Stimulated activated naive CD8-positive, alpha-beta T cell treated with anti-CD3 and anti-CD28 coated beads, Interleukin-15, amount 100 ng/mL, for 72 hours (primary cell): ENCODE data around the gene DPF3.

Experiments used
- ATAC-seq: fragments of 150-1000 bp; cut with Tn5 transposase; 2 replicates; pipeline ENCODE4 v1.10.0; 2021; ENCODE audit warnings: mild to moderate bottlenecking, moderate library complexity
- DNase-seq, 2 donors: peaks; one replicate each; pipeline ENCODE4 v3.0.0; 2021 to 2022
- H3K27ac Mint-ChIP-seq, 2 donors: one replicate each; pipeline ENCODE4 v1.8.0; 2022; ENCODE audit warnings: mild to moderate bottlenecking in 2 of 2, mixed read lengths in 2 of 2, moderate library complexity in 2 of 2
- H3K27me3 Mint-ChIP-seq: one replicate; pipeline ENCODE4 v1.8.0; 2022; ENCODE audit warnings: mixed read lengths
- H3K4me1 Mint-ChIP-seq: one replicate; pipeline ENCODE4 v1.8.0; 2022; ENCODE audit warnings: mild to moderate bottlenecking, mixed read lengths
- H3K4me3 Mint-ChIP-seq, 2 donors: one replicate each; pipeline ENCODE4 v1.8.0; 2022; ENCODE audit warnings: mild to moderate bottlenecking in 2 of 2, mixed read lengths in 2 of 2, moderate library complexity in 1 of 2
- H3K9me3 Mint-ChIP-seq, 2 donors: one replicate each; pipeline ENCODE4 v1.8.0; 2022; ENCODE audit warnings: mixed read lengths in 2 of 2

DPF3 gene

DNA sequence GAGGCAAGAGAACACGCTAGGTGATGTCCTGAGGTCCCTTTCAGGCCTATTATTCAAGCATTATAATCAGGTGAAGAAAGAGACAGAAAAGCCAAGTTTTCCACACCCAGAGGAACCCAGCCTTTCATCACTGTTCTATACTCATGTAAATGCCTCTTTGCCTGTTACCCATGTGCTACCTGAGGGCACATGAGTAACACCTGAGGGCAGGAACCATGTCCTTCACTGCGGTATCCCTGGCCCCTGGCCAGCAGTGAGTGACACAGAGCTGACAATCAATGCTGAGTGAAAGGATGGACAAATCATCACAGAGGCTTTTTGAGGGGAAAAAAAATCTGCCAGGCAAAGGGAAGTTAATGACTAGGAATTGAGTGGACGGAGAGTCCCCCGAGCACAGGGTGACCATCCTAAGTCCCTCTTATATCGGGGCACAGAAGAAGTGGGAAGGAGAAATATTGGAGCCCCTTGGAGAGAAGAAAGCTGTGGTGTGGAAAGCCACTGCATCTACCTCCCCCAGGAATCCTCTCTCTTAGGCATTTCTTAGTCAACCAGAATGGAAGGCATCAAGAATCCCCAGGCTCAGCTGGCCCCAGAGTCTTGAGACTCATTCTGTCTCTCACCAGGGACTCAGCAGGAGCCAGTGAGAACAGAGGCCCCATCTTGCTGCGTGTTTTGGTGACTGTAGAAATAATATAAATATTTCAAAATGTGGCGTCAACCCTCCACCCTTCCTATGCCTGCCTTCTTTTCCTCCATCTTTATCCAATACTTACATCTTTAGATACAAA lies 212.9 kb downstream of the DPF3 start:
- Mint-ChIP-seq H3K27ac (no peak overlapping the region), H3K4me3 (no peak overlapping the region), H3K27me3 (no peaks in the 10 kb centered on the region), H3K9me3 (peaks cover 0 to 8% of the 10 kb centered on the region in 2 donors), H3K4me1 (no peaks in the 10 kb centered on the region)
- DNase-seq (no peak), ATAC-seq (no peak)

DNA sequence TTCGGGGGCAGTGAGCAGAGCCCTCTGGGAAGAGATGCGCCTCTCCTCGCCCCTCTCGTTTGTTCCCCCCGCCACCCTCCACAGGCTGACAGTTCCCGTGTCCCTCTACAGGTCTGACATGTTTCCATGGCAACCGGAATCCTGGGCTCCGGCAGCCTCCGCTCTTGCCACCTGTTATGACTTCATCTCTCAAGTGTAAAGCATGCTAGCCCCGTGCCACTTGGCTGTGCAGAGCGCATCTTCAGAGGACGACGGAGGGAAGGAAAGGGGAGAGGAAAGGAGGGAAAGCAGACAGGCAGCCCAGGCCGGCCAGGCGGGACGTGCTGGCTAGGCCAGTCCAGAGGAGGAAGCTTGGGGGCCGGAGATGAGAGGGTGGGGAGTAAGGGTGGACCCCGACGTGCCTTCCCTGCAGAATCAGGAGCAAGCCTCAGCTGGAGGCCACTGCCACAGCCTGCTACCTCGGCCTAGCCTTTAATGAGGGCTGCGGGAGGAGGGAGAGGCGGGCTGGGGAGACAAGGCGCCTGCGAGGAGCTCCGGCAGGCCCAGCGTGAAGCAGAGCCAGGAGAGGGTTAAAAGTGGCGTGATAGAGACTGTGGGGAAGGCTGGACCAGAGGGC lies 214.3 kb downstream of the DPF3 start:
- no peak for DNase-seq
- no peak overlapping the region for H3K4me3 Mint-ChIP-seq
- H3K27ac Mint-ChIP-seq: no peak overlapping the region
- no peaks in the 10 kb centered on the region for H3K27me3 Mint-ChIP-seq
- H3K9me3 Mint-ChIP-seq: peaks cover 0 to 8% of the 10 kb centered on the region in 2 donors
- ATAC-seq: no peak
- no peaks in the 10 kb centered on the region for H3K4me1 Mint-ChIP-seq

DNA sequence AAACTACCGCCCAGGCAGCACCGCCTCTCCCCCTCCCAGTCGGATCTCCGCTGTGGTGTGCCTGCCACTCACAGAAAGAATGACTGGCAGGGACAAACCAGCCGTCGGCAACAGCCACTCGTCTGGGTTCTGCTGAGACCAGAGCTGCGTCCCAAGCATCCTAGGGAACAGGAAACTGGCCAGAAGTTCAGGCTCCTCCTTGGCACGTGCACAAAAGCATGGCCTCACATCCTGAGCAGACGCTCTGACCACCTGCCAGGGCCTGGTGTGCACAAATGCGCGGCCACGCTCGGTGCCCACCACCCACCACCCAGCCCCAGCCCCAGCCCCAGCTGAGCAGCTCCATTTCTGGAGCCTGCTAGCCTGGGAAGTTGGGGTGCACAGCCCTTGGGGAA lies 214.8 kb downstream of the DPF3 start:
- H3K4me1 Mint-ChIP-seq: no peaks in the 10 kb centered on the region

DNA sequence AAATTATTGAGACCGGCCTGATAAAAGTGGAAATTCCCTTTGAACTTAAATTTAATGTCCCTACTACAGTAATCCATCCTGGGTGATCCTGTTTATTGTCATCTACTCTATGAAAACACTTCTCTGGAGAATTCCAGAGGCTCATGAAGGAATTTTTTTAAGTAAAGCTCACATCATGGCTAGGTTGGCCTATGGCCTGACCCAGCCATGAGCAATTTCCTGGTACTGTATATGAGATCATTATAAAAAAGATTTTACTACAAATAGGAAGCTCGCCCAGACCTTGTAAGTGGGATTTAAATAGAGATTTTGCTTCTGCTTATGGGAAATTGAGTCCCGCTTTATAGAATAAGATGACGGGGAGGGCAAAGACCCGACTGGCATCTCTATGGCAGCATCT lies 215.5 kb downstream of the DPF3 start:
- H3K4me3 Mint-ChIP-seq: no peak overlapping the region

More for the DNA sequence above, 214.8 kb downstream of the DPF3 start:
- H3K27me3 Mint-ChIP-seq: no peaks in the 10 kb centered on the region
- ATAC-seq (no peak), DNase-seq (no peak)
- peaks cover 0 to 8% of the 10 kb centered on the region in 2 donors for H3K9me3 Mint-ChIP-seq
- no peak overlapping the region for H3K27ac Mint-ChIP-seq
- H3K4me3 Mint-ChIP-seq: no peak overlapping the region

DNA sequence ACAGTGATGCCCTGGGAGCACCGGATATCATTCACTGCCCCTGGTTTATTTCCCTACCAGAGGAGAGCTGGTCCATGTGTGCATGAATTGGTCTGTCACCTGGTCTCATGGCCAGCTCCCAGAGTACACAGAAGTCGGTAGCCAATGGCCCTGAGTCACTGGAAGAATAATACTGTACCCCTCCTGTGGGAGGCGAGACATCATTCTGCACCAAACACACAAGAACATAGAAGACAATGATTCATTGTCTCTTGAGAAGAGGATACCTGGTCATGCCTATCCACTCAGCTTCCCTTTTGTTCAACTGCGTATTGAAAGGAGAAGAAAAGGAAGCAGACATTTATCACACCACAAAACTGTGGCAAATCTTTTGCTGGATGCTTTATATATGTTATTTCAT lies 216.2 kb downstream of the DPF3 start:
- DNase-seq (no peak), ATAC-seq (no peak)
- no peak overlapping the region for H3K4me3 Mint-ChIP-seq
- H3K27me3 Mint-ChIP-seq: no peaks in the 10 kb centered on the region
- H3K27ac Mint-ChIP-seq: no peak overlapping the region
- H3K9me3 Mint-ChIP-seq: peaks cover 0 to 8% of the 10 kb centered on the region in 2 donors
- H3K4me1 Mint-ChIP-seq: no peaks in the 10 kb centered on the region

More for the DNA sequence above, 215.5 kb downstream of the DPF3 start:
- ATAC-seq: no peak
- no peak for DNase-seq
- Mint-ChIP-seq H3K27me3 (no peaks in the 10 kb centered on the region), H3K4me1 (no peaks in the 10 kb centered on the region), H3K9me3 (peaks cover 0 to 8% of the 10 kb centered on the region in 2 donors), H3K27ac (no peak overlapping the region)

DNA sequence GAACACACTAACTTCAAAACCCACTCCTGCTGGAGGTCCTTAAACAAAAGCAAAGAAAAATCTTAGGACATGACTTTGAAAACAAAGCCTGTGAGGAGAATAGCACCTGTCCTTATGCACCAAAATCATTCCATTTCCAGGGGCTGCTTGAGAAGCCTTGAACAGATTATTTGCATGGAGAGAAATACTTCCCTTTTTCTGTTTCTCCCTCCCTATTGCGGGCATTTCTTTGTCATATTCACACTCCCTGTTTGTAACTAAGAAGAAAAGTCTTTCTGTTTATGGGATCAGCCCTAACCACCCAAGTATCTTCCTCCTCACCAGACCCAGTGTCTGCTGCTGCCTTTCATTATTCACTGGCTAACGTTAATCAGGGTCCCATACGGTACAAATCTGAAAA lies 218.8 kb downstream of the DPF3 start:
- peaks cover 4% of the 10 kb centered on the region for H3K4me1 Mint-ChIP-seq
- no peak for DNase-seq

DNA sequence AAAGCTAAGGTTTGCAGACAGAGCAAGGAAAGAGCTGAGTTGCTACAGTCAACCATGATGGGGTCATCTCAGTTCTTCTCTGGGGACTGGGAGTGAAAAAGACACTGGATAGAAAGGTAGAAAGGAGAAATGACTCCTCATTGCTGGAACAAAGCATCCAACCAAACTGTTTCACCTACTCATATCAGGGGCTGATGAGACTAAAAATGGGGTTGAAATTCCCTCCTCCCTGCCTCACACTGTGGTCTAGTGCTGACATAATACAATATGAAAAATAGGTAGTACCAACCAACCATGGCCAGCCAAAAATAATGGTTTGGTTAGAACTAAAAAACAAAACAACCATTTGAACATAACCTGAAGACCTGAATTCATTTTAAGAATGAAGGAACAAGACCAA lies 220.7 kb downstream of the DPF3 start:
- no peak overlapping the region for H3K27ac Mint-ChIP-seq
- no peak overlapping the region for H3K4me3 Mint-ChIP-seq
- DNase-seq (no peak), ATAC-seq (no peak)
- H3K9me3 Mint-ChIP-seq: peaks cover 0 to 8% of the 10 kb centered on the region in 2 donors
- H3K27me3 Mint-ChIP-seq: peaks cover 3% of the 10 kb centered on the region
- peaks cover 6% of the 10 kb centered on the region for H3K4me1 Mint-ChIP-seq

More for the DNA sequence above, 218.8 kb downstream of the DPF3 start:
- no peaks in the 10 kb centered on the region for H3K27me3 Mint-ChIP-seq
- H3K9me3 Mint-ChIP-seq: peaks cover 0 to 8% of the 10 kb centered on the region in 2 donors
- no peak for ATAC-seq
- H3K4me3 Mint-ChIP-seq: no peak overlapping the region
- peak overlapping the region in 1 of 2 donors; percentile 82 for H3K27ac Mint-ChIP-seq

DNA sequence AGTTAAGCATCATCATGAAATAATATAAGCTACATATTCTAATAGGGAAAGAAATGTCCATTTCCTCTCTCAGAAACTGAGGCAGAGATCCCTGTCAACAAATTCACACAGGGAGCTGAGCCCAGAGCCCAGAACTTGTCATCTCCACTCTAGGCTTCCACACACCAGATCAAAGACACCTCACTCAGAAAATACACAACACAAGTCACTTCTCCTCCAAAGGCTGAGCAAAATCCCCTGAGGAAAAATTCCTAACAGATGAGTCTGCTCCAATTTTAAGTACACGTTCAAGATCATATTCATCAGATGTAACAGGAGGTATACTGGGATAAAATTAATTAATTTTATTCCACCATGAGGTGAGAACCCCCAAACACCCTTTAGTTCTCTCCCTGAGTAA lies 227.3 kb downstream of the DPF3 start:
- no peak overlapping the region for H3K4me3 Mint-ChIP-seq
- no peak overlapping the region for H3K27ac Mint-ChIP-seq
- peaks cover 7% of the 10 kb centered on the region for H3K27me3 Mint-ChIP-seq
- DNase-seq (no peak), ATAC-seq (no peak)
- H3K9me3 Mint-ChIP-seq: no peaks in the 10 kb centered on the region
- H3K4me1 Mint-ChIP-seq: peaks cover 22% of the 10 kb centered on the region

DNA sequence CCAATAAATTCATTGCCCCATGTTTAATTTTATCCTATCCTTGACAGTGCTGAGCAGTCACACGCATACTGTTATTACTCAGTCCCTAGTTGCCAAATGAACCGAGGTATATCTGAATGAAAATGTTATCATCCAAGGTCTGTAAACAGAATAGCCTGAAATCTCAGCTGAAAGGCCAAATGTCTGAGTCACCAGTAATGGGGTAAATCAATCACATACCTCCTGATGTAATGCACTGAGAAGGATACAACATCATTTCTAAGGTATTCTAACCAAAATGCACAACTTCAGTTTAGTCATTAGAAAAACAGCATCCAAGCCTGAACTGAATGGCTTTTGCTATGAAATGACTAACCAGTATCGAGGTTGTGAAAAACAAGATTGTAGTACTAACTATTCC lies 228.6 kb downstream of the DPF3 start:
- no peak for DNase-seq
- no peak overlapping the region for H3K4me3 Mint-ChIP-seq
- peaks cover 7% of the 10 kb centered on the region for H3K27me3 Mint-ChIP-seq
- peaks cover 25% of the 10 kb centered on the region for H3K4me1 Mint-ChIP-seq
- ATAC-seq: peak; percentile 82
- no peaks in the 10 kb centered on the region for H3K9me3 Mint-ChIP-seq
- no peak overlapping the region for H3K27ac Mint-ChIP-seq

DNA sequence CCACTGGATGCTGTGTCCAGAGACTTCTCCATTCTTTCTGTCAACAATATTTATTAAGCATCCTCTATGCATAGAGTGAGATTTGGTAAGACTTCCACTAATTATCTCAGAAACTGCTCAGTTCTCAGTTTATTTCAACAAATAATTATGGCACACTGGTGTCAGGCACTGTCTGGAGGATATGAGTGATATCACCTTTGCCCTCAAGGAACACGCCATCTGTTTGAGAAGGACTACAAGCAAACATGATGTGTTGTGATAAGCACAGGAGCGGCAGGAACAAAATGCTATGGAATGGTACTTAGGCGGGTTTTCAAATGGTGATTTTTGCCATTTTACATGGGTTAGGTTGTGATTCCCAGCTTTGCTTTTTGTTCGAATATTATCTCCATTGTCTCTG lies 229.2 kb downstream of the DPF3 start:
- no peak for DNase-seq
- peaks cover 7% of the 10 kb centered on the region for H3K27me3 Mint-ChIP-seq
- H3K4me3 Mint-ChIP-seq: no peak overlapping the region
- H3K4me1 Mint-ChIP-seq: peaks cover 22% of the 10 kb centered on the region
- H3K9me3 Mint-ChIP-seq: no peaks in the 10 kb centered on the region
- H3K27ac Mint-ChIP-seq: no peak overlapping the region
- no peak for ATAC-seq

DNA sequence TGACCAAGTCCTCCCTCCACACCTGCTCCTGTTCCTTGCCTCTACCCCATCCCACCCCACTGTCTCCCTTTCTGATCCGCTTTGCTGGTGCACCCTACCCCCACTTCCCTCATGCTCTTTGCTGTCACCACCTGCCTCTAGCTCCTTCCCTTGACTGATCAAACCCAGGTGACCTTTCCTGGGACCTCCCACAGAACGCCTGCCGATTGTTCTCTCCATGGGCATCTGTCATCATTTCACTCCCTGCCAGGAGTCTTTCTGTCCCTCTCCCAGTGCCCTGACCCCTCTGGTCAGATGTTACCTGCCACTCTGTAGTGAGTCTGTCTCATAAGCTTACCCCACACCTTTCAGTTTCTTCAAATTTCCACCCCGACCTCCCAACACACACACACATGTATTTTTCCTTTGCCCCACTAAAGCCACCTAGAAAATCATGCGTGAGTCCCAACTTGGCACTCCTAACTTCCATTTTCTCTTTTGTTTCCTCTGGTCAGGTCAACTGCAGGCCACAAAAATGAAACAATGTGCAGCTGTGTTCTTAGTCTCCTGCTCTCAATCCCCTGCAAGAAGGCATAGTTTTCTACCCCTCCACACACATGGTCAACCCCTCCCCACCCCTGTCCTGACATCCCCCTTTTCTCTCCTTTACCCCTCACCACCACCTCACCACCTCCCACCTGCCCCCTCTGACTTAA lies 229.8 kb downstream of the DPF3 start:
- DNase-seq (no peak), ATAC-seq (no peak)
- Mint-ChIP-seq H3K27me3 (peaks cover 7% of the 10 kb centered on the region), H3K9me3 (no peaks in the 10 kb centered on the region), H3K27ac (peak overlapping the region in 1 of 2 donors; percentile 87), H3K4me3 (no peak overlapping the region), H3K4me1 (peaks cover 22% of the 10 kb centered on the region)

DNA sequence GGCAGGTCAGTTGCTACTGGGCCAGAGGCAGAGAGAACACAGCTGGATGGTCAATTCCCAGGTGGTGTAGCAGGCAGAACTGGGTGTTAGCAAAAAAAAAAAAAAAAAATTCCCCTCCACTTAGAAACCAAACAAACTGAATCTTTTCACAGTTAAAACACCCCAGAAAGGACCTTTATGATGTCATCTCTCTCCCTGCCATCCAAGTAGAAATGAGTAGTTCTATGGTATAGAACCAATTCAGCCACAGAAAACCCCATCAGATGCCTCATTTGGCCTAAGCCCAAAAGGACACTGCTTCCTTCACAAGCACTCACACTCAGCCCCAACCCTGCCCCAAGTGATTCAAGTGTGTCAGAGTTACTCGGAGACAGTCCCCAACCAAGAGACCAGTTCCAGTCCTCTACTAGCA lies 230.8 kb downstream of the DPF3 start:
- H3K4me3 Mint-ChIP-seq: no peak overlapping the region
- peaks cover 22% of the 10 kb centered on the region for H3K4me1 Mint-ChIP-seq
- ATAC-seq: peak; percentile 43

DNA sequence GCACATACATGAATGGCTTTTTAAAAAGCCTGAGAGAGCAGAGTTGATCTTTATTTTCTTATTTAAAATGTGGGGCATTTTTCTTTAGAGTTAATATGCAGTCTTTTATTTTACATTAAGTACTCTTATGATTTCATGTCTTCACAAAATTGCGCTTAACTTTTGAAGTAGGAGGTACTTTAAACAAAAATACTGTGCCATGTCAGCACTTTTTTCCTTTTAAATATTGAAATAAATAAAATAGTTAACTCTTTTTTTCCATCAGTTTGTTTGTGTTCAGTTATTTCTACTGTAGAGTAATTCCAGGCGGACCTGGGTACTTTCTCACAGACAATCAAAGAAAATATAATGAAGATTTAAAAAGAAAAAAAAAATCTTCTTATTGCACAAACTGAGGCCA lies 231.7 kb downstream of the DPF3 start:
- H3K4me1 Mint-ChIP-seq: peaks cover 22% of the 10 kb centered on the region
- H3K9me3 Mint-ChIP-seq: no peaks in the 10 kb centered on the region
- DNase-seq: no peak
- no peak overlapping the region for H3K4me3 Mint-ChIP-seq
- no peaks in the 10 kb centered on the region for H3K27me3 Mint-ChIP-seq
- ATAC-seq: no peak
- H3K27ac Mint-ChIP-seq: no peak overlapping the region

More for the DNA sequence above, 230.8 kb downstream of the DPF3 start:
- no peak for DNase-seq
- peaks cover 3% of the 10 kb centered on the region for H3K27me3 Mint-ChIP-seq
- H3K9me3 Mint-ChIP-seq: no peaks in the 10 kb centered on the region
- H3K27ac Mint-ChIP-seq: peak overlapping the region in 1 of 2 donors; percentile 49

DNA sequence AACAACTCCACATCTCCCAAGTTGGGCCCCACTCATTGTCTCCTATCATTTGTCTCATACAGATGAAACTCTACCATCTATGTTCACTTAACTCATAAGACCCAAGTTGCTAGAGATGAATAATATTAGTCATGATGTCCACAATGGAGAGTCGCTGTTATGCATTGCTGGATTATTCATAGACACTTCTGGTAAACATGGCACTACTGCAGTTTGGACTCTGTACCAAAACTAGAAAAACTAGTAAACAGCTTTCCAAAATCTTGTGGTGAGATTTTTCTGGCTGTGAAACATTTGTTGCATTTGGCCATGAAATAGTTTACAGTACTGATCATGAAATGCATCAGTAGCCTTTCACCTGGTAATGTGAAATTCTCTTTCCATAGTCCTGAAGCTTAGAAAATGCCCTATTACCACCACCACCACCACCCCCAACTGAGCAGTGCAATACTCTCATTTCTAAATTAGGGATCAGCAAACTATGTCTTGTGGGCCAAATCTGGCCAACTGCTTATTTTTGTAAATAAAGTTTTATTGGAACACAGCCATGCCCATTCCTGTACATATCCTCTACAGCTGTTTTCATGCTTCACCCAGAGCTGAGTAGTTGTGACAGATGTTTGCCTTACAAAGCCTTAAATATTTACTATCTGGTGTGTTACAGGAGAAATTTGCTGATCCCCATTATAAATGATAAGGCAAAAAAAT lies 236.5 kb downstream of the DPF3 start:
- Mint-ChIP-seq H3K9me3 (no peaks in the 10 kb centered on the region), H3K4me3 (no peak overlapping the region), H3K4me1 (peaks cover 6% of the 10 kb centered on the region), H3K27ac (no peak overlapping the region), H3K27me3 (no peaks in the 10 kb centered on the region)
- no peak for ATAC-seq
- DNase-seq: no peak

DNA sequence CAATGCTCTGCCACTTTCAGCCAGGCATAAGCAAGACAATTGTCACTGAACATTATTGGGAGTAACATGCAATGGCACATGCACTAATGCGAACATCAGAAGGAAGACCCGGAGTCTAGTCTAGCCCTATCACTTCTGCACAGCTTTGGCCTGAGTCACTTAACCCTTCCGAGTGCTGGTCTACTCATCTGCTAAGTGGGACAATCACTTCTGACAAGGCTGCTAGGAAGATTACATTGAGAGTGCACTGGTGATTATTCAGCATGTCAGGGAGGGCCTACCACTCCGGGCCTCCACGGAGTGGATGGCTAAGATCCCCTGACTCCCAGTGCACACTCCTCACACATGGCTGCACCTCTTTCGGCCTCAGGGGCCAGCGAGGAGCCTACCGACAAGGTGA lies 240.9 kb downstream of the DPF3 start:
- H3K27me3 Mint-ChIP-seq: no peaks in the 10 kb centered on the region
- no peak overlapping the region for H3K4me3 Mint-ChIP-seq
- DNase-seq (no peak), ATAC-seq (no peak)
- no peak overlapping the region for H3K27ac Mint-ChIP-seq
- H3K9me3 Mint-ChIP-seq: no peaks in the 10 kb centered on the region
- no peaks in the 10 kb centered on the region for H3K4me1 Mint-ChIP-seq
